HPDE6-E6E7 (cell line): ENCODE measurements around the gene RER1.

Experiments
- DNase-seq: peaks from one replicate; pipeline ENCODE4 v3.0.0; 2011; ENCODE audit warnings: missing footprints; ENCODE audit errors: extremely low spot score

Gene RER1

GRCh38 chr1:2407166-2407990, 15.7 kb downstream of the RER1 start:
- no peak for DNase-seq

GRCh38 chr1:2407991-2408275, 16.3 kb downstream of the RER1 start:
- DNase-seq, result no peak

- DNase-seq, result no peak
Observed at GRCh38 chr1:2408456-2408855, 16.8 kb downstream of the RER1 start.

- no peak for DNase-seq
Observed at GRCh38 chr1:2408859-2409276, 17.2 kb downstream of the RER1 start.

GRCh38 chr1:2409745-2410144, 18.1 kb downstream of the RER1 start:
- no peak for DNase-seq

- no peak for DNase-seq
Observed at GRCh38 chr1:2411801-2412394, 20.3 kb downstream of the RER1 start.

- DNase-seq, result peak; percentile 87
Observed at GRCh38 chr1:2412395-2412772, 20.7 kb downstream of the RER1 start, which contains the start of gene PEX10. Gene PEX10 (minus strand): TSS chr1:2412564. CDS start chr1:2412502, 62 bp downstream.

- no peak for DNase-seq
Observed at GRCh38 chr1:2412773-2413494, 21.3 kb downstream of the RER1 start.

GRCh38 chr1:2413495-2414296, 22.1 kb downstream of the RER1 start:
- no peak for DNase-seq

GRCh38 chr1:2414297-2414958, 22.8 kb downstream of the RER1 start:
- DNase-seq, result peak; percentile 78

- DNase-seq, result no peak
Observed at GRCh38 chr1:2415337-2415736, 23.7 kb downstream of the RER1 start.

- DNase-seq, result no peak
Observed at GRCh38 chr1:2415801-2416208, 24.2 kb downstream of the RER1 start.

- no peak for DNase-seq
Observed at GRCh38 chr1:2416403-2416802, 24.8 kb downstream of the RER1 start.

GRCh38 chr1:2417083-2417832, 25.6 kb downstream of the RER1 start:
- DNase-seq, result no peak

- no peak for DNase-seq
Observed at GRCh38 chr1:2417833-2418225, 26.2 kb downstream of the RER1 start.

GRCh38 chr1:2418791-2419320, 27.2 kb downstream of the RER1 start:
- DNase-seq, result no peak

GRCh38 chr1:2419416-2419815, 27.8 kb downstream of the RER1 start:
- DNase-seq, result no peak

- no peak for DNase-seq
Observed at GRCh38 chr1:2422523-2422922, 30.9 kb downstream of the RER1 start.

GRCh38 chr1:2425892-2426291, 34.3 kb downstream of the RER1 start:
- no peak for DNase-seq

GRCh38 chr1:2426540-2426939, 34.9 kb downstream of the RER1 start:
- DNase-seq, result no peak

GRCh38 chr1:2427051-2427450, 35.4 kb downstream of the RER1 start:
- no peak for DNase-seq
